ENCODE data around the gene RNF183. TPM values are rescaled to one million over a fixed set of nuclear protein-coding genes. Genes with fewer than 3 reads are reported as not detected.

RNF183 gene
- total and polyA plus RNA-seq, 2 of the 4 experiments (the other 2 are of a cell fraction): not detected

DNA sequence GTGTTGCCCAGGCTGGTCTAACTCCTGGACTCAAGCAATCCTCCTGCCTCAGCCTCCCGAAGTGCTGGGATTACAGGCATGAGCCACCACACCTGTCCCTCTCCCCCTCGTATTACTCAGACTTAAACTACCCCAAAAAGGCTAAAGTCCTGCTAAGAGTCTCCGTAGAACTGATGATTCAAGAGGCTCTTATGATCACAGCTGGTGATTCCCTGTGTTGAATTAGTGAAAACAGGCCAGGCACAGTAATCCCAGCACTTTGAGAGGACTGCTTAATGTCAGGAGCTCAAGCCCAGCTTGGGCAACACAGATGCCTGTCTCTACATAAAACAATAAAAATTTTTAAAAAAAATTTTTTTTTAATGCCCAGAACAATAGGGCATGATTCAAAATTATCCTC is 37.0 kb downstream of the RNF183 start:
- Histone ChIP-seq H3K18ac (ENCODE audit: low read depth, low read length) (no peak overlapping the region), H4K8ac (ENCODE audit: low read depth in 2 of 2, low read length in 2 of 2) (no peak overlapping the region), H4K20me1 (ENCODE audit: insufficient read depth, low read length) (no peaks in the 10 kb centered on the region), H3K27me3 (ENCODE audit: control insufficient read depth, insufficient read depth, low read length) (no peaks in the 10 kb centered on the region), H2AK9ac (replicated peaks; ENCODE audit: low read depth, low read length, poor library complexity) (no peak overlapping the region), H3K14ac (replicated peaks; ENCODE audit: low read depth, low read length) (no peak overlapping the region), H3K9me3 (ENCODE audit: control insufficient read depth, insufficient read depth, low read length) (no peaks in the 10 kb centered on the region), H2BK5ac (ENCODE audit: low read depth, low read length, poor library complexity, severe bottlenecking) (no peak overlapping the region), H4K5ac (ENCODE audit: low read depth, low read length) (no peak overlapping the region), H3K79me1 (ENCODE audit: low read depth in 1 of 2, low read length in 2 of 2) (peaks cover 0 to 10% of the 10 kb centered on the region in 2 experiments; a peak in 1 of 4 replicates), H3K4me3 (ENCODE audit: insufficient read depth, low read depth, low read length) (no peak overlapping the region), H3K9ac (ENCODE audit: low read depth, low read length) (no peak overlapping the region), H3K36me3 (ENCODE audit: control insufficient read depth, insufficient read depth, low read length) (peaks cover 33% of the 10 kb centered on the region), H3K4me1 (ENCODE audit: control insufficient read depth, insufficient read depth, low read length) (no peaks in the 10 kb centered on the region), H2BK15ac (ENCODE audit: low read depth, low read length) (no peak overlapping the region), H2BK20ac (ENCODE audit: low read depth, low read length) (no peak overlapping the region), H3K23ac (ENCODE audit: low read depth, low read length) (no peak overlapping the region), H3K4ac (ENCODE audit: low read depth, low read length) (no peak overlapping the region), H2BK120ac (ENCODE audit: low read depth, low read length) (no peak overlapping the region), H3K4me2 (ENCODE audit: low read depth, low read length) (no peak overlapping the region), H3K56ac (ENCODE audit: extremely low read depth, insufficient read depth, low read length) (no peak overlapping the region), H2AK5ac (ENCODE audit: low read depth, low read length) (no peak overlapping the region), H2AFZ (replicated peaks; ENCODE audit: low read length, poor library complexity) (no peak overlapping the region), H3K9me1 (ENCODE audit: insufficient read depth, low read length) (no peaks in the 10 kb centered on the region), H3K27ac (ENCODE audit: insufficient read depth, low read length) (no peak overlapping the region), H4K91ac (ENCODE audit: insufficient read depth, low read depth, low read length) (no peak overlapping the region)
- dilution Hi-C loops (cut with HindIII; ENCODE audit: low sequenced_read_pairs, unreplicated experiment): no loop called here
- no peak for DNase-seq
- intact Hi-C loops (cut with micrococcal nuclease): loop anchor here (10.0 kb wide), 1 partner anchor 71 kb away; no protein-coding TSS in a partner anchor
- BruUV-seq (replicated peaks): no TSS peak
- CTCF ChIA-PET: no interaction called here
- POLR2A ChIA-PET (ENCODE audit: unreplicated experiment): no interaction called here
- in situ Hi-C loops (cut with MboI; ENCODE audit: low sequenced_read_pairs): no loop called here
- TF ChIP-seq USF2 (IDR thresholded peaks at IDR 0.05; ENCODE audit: low read depth, low read length): no peak
- no peak for TF ChIP-seq MAZ (IDR thresholded peaks at IDR 0.05; ENCODE audit: borderline replicate concordance, low read depth, low read length)
- TF ChIP-seq, protein P1, sequence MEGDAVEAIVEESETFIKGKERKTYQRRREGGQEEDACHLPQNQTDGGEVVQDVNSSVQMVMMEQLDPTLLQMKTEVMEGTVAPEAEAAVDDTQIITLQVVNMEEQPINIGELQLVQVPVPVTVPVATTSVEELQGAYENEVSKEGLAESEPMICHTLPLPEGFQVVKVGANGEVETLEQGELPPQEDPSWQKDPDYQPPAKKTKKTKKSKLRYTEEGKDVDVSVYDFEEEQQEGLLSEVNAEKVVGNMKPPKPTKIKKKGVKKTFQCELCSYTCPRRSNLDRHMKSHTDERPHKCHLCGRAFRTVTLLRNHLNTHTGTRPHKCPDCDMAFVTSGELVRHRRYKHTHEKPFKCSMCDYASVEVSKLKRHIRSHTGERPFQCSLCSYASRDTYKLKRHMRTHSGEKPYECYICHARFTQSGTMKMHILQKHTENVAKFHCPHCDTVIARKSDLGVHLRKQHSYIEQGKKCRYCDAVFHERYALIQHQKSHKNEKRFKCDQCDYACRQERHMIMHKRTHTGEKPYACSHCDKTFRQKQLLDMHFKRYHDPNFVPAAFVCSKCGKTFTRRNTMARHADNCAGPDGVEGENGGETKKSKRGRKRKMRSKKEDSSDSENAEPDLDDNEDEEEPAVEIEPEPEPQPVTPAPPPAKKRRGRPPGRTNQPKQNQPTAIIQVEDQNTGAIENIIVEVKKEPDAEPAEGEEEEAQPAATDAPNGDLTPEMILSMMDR (conservative IDR thresholded peaks at IDR 0.05; ENCODE audit: low read depth, low read length): no peak
- no peak for TF ChIP-seq MXI1 (IDR thresholded peaks at IDR 0.05; ENCODE audit: borderline replicate concordance, low read depth, low read length)
- TF ChIP-seq BHLHE40 (IDR thresholded peaks at IDR 0.05; ENCODE audit: low read depth, low read length): no peak
- TF ChIP-seq MAFK (IDR thresholded peaks at IDR 0.05; ENCODE audit: low read depth, low read length): no peak
- no peak for TF ChIP-seq CEBPB (IDR thresholded peaks at IDR 0.05; ENCODE audit: low read depth, low read length)
- no peak for TF ChIP-seq FOS (IDR thresholded peaks at IDR 0.05; ENCODE audit: low read depth, low read length)
- no peak for ATAC-seq (ENCODE audit: low read depth)
- WGBS, 2 experiments (ENCODE audit: extremely low coverage in 2 of 2, insufficient read length in 1 of 2): no CpG with 5 or more reads among the region's 3 CpGs
